HL-60 (cell line): ENCODE data around the gene VOPP1.

Source experiments
- DNase-seq, 2 experiments: peaks; one replicate each; pipeline ENCODE4 v3.0.0-alpha.2; 2010 to 2020; ENCODE audit warnings: low read depth in 1 of 2, low spot score in 1 of 2
- H3K27ac ChIP-seq: fragments of 250-450 bp; sonication (Bioruptor Pico); replicated peaks from 2 replicates; pipeline ENCODE4 v1.5.1; 2020; ENCODE audit warnings: mild to moderate bottlenecking, moderate library complexity
- H3K27me3 ChIP-seq: fragments of 250-450 bp; sonication (Bioruptor Pico); 2 replicates; pipeline ENCODE4 v1.5.1; 2021; ENCODE audit warnings: mild to moderate bottlenecking, moderate library complexity; ENCODE audit not compliant: insufficient read depth, poor library complexity, severe bottlenecking
- H3K4me3 ChIP-seq: replicated peaks from 2 replicates; pipeline ENCODE4 v1.5.1; 2011; ENCODE audit warnings: mild to moderate bottlenecking, control low read depth, low read length; ENCODE audit not compliant: insufficient read depth
- GABPA ChIP-seq: IDR thresholded peaks from 2 replicates; pipeline ENCODE4 v1.6.1; 2012; ENCODE audit warnings: low read depth
- POLR2AphosphoS5 ChIP-seq: IDR thresholded peaks from 2 replicates; pipeline ENCODE4 v1.6.1; 2012; ENCODE audit warnings: low read depth
- SPI1 ChIP-seq: IDR thresholded peaks from 2 replicates; pipeline ENCODE4 v1.6.1; 2012; ENCODE audit warnings: low read depth, mild to moderate bottlenecking, borderline replicate concordance
- TF ChIP-seq, protein P1 (sequence below): IDR thresholded peaks from one replicate; pipeline ENCODE4 v1.5.1; 2011; ENCODE audit warnings: low read length, control low read depth, inconsistent platforms; ENCODE audit not compliant: insufficient read depth
- TF ChIP-seq, protein P2 (sequence below): IDR thresholded peaks from 2 replicates; pipeline ENCODE4 v1.6.1; 2012; ENCODE audit warnings: low read depth; ENCODE audit not compliant: insufficient replicate concordance

Gene VOPP1

DNA sequence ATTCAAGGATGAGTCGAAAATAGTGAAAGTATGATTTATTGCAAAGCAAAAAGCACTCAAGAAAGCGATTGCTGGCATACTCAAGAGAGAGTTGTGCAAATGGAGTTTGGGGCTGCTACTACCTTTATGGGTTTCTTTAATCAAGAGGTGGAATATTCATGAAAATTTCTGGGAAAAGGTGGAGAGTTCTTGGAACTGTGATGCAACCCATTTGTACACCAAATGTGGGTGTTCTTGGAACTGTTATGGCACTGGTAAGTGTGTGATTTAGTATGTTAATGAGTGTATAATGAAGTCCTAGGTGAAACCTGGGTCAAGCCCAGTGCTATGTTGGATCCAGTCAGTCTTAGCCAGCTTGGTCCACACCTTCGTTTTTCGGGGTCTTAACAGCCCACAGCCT, 3.4 kb upstream of the VOPP1 start:
- TF ChIP-seq POLR2AphosphoS5 = no peak
- TF ChIP-seq, protein P1, sequence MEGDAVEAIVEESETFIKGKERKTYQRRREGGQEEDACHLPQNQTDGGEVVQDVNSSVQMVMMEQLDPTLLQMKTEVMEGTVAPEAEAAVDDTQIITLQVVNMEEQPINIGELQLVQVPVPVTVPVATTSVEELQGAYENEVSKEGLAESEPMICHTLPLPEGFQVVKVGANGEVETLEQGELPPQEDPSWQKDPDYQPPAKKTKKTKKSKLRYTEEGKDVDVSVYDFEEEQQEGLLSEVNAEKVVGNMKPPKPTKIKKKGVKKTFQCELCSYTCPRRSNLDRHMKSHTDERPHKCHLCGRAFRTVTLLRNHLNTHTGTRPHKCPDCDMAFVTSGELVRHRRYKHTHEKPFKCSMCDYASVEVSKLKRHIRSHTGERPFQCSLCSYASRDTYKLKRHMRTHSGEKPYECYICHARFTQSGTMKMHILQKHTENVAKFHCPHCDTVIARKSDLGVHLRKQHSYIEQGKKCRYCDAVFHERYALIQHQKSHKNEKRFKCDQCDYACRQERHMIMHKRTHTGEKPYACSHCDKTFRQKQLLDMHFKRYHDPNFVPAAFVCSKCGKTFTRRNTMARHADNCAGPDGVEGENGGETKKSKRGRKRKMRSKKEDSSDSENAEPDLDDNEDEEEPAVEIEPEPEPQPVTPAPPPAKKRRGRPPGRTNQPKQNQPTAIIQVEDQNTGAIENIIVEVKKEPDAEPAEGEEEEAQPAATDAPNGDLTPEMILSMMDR = no peak
- no peak for TF ChIP-seq GABPA
- TF ChIP-seq, protein P2, sequence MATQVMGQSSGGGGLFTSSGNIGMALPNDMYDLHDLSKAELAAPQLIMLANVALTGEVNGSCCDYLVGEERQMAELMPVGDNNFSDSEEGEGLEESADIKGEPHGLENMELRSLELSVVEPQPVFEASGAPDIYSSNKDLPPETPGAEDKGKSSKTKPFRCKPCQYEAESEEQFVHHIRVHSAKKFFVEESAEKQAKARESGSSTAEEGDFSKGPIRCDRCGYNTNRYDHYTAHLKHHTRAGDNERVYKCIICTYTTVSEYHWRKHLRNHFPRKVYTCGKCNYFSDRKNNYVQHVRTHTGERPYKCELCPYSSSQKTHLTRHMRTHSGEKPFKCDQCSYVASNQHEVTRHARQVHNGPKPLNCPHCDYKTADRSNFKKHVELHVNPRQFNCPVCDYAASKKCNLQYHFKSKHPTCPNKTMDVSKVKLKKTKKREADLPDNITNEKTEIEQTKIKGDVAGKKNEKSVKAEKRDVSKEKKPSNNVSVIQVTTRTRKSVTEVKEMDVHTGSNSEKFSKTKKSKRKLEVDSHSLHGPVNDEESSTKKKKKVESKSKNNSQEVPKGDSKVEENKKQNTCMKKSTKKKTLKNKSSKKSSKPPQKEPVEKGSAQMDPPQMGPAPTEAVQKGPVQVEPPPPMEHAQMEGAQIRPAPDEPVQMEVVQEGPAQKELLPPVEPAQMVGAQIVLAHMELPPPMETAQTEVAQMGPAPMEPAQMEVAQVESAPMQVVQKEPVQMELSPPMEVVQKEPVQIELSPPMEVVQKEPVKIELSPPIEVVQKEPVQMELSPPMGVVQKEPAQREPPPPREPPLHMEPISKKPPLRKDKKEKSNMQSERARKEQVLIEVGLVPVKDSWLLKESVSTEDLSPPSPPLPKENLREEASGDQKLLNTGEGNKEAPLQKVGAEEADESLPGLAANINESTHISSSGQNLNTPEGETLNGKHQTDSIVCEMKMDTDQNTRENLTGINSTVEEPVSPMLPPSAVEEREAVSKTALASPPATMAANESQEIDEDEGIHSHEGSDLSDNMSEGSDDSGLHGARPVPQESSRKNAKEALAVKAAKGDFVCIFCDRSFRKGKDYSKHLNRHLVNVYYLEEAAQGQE = no peak
- no peak for TF ChIP-seq SPI1
- no peaks in the 10 kb centered on the region for H3K27me3 ChIP-seq
- H3K27ac ChIP-seq = no peak overlapping the region
- H3K4me3 ChIP-seq = no peak overlapping the region
- no peak for DNase-seq

DNA sequence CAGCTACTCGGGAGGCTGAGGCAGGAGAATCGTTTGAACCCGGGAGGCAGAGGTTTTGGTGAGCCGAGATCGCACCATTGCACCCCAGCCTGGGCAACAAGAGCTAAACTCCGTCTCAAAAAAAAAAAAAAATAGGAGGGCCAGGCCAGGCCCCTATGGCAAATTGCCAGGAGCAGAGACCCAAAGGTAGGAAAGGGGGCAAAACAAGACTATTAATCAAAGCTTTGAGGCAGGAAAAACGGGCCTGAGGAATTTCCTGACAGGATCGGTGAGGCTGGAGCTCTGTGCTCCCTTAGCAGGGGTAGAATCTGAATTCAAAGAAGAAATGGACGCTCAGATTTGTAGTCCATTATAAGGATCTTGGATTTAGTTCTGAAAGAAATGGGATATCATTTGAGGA, 2.8 kb upstream of the VOPP1 start:
- Histone ChIP-seq H3K4me3 (no peak overlapping the region), H3K27me3 (no peaks in the 10 kb centered on the region), H3K27ac (no peak overlapping the region)
- no peak for DNase-seq
- no peak for TF ChIP-seq GABPA
- no peak for TF ChIP-seq POLR2AphosphoS5
- TF ChIP-seq, protein P2 = no peak
- TF ChIP-seq, protein P1 = no peak
- no peak for TF ChIP-seq SPI1

DNA sequence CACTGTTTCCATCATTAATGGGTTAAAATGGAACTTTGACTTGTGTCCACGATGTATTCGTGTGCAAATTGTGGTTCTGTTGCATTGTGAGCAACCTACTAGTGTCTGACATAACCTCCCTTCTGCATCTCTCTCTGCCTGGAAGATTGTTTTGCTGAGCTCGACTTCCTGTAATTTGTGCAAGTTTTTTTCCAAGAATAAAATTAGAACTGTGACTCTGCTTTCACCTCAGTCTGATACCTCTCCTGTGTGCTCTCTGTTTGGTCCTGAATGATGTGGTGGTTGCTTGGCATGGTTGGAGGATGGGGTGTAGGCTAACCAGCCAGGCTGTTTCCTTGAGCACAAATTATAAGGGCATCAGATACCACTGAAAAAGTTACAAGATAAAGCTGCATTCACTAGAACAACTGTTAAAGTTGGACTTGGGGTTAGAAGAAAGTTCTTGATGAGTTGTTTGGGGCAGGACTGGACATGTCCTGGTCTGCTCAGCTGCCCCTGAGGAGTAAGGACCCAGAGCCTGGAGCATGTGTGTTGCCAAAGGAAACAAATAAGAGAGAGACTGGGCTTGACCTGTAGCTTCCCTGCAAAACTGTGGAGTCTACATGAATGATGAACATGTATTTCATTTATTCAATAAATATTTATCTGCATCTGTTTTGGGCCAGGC, 1.9 kb upstream of the VOPP1 start:
- Histone ChIP-seq H3K27me3 (no peaks in the 10 kb centered on the region), H3K4me3 (no peak overlapping the region), H3K27ac (no peak overlapping the region)
- no peak for DNase-seq
- TF ChIP-seq, protein P1 = no peak
- TF ChIP-seq POLR2AphosphoS5 (no peak), GABPA (no peak), SPI1 (no peak)
- TF ChIP-seq, protein P2 = no peak
